Central memory CD4-positive, alpha-beta T cell (primary cell): ENCODE measurements around the gene TSG101.

Experiments used
- DNase-seq: peaks from one replicate; pipeline ENCODE4 v3.0.0; 2022

Gene TSG101

DNA sequence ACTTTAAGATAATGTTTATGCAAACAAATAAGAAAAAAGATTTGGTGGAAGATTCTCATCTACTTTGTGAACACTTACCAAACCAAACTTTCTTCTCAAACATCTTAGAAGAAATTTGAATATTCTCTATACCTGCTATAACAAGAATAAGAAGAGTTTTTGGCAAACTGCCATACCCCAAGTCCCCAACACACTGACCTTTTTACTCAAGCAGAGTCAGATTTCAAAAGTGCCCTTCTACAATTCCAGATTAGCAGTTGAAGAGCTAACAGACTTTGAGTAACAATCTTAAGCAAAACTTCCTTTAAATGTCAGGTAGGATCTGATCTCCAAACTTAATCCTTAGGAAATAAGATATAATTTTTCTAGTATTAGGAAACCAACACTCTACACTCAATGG lies 33.9 kb downstream of the TSG101 start:
- no peak for DNase-seq

DNA sequence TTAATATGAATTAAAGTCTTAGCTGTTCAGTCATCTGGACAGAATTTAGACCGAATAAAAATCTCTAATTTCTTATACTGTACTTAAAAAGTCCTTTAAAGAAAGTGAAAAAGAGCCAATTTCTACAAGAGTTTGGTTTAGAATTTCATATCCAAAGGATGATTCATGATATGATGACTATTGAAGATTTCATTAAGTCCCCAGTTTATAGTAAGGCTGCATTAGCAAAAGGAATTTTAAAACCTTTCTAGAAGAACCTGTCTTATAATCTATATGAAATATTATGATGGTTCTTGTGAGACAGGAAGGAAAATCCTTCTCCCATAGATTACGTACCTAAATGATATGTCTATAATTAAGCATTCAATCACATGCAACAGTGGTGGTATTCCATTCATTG lies 34.8 kb downstream of the TSG101 start:
- DNase-seq = no peak

DNA sequence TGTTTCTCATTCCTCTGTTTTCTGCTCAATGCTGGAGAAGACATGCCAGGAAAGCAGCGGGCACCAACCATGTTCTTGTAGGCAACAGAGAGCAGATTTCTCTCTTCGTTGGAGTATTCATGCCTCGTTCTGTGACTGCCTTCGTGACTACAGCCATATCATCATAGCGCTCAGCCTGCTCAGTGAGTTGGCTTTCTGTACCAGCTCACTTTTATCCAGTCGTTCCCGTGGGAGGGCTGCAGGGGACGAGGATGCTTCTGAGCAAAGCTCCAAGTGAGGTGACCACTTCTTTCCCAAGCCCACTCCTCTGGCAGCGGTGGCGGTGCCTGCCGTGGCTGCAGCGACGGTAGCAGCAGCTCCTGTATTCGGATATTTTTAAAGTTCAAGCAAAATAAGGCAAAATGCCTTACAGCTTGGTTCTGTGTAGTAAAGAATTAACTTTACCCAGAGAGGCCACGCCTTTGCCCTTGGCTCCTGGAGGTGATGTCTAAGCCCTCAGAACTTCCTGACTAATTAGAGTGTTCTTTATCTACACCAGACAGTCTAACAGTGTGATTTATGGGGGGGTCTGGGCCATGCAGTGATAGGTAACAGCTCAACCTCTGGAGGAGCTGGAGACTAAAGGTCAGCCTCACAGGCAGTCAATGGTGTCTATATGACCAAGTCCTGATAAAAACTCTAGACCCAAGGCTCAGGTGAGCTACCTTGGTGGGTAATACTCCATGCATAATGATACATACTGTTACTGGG lies 35.8 kb downstream of the TSG101 start:
- no peak for DNase-seq

DNA sequence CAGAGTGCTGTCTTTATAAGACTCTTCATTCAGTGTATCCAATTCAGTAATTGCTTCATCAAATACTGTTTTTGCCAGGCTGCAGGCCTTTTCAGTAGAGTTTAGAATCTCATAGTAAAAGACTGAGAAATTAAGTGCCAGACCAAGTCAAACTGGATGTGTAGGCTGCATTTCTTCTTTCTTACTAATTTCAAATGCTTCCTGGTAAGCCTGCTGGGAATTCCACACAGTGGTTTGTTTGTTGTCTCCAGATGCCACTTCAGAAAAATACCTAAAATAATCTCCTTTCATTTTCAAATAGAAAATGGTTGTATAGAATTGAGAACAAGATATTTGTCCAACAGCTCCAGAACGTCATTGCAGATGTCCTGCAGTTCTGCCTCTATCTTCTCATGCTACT lies 36.4 kb downstream of the TSG101 start:
- no peak for DNase-seq

DNA sequence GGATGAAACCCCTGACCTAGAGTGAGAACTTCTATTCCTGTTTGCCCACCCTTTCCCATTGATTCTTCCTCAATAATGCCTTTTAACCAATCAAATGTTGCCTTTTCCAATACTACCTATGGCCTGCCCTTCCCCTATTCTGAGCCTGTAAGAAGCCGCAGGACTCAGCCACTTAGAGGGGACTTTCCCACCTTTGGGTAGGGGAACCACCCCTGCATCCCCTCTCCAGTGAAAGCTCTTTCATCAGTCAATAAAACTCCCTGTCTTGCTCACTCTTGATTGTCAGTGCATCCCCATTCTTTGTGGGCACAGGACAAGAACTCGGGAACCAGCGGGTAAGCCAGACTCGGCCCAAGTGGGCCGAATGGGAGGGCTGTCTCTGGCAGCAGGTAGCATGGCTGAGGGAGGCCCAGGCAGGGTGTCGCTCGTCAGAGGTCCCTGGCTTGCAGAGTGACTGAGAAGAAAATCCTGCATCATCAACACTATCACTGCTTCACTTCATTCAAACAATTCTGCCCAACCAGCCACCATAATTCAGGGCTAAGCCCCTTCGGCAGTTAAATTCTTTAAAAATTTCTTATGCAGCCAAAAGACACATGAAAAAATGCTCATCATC lies 40.7 kb downstream of the TSG101 start:
- DNase-seq = no peak

DNA sequence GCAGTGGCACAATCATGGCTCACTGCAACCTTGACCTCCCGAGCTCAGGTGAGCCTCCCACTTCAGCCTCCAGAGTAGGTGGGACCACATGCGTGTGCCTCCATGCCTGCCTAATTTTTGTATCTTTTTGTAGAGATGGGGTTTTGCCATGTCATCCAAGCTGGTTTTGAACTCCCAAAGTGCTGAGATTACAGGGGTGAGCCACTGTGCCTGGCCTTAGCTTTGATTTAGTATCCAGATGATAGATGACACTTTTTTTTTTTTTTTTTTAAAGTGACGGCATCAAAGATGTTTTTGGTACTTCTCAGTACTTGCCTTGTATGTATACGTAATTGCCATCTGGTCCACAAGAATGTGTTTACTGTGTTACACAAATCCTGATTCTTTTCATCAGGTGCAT lies 47.7 kb downstream of the TSG101 start:
- DNase-seq = no peak

DNA sequence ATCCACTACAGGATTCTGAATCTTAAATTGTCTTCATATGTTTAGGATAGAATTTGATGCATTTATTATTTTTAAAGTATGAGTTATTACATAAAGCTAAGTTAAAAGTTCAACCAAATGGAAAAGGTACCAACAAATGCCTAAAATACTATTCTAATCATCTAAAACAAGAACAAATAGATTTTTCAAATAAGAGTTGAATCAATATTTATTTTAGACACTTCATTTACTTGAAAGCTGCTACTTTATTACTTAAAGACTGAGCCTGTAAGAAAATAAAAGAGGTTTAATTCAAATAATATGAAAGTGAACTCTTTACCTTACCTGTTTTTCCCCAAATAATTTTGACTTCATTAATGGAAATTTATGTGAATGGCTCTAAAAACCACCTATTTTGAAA lies 54.2 kb downstream of the TSG101 start:
- no peak for DNase-seq

DNA sequence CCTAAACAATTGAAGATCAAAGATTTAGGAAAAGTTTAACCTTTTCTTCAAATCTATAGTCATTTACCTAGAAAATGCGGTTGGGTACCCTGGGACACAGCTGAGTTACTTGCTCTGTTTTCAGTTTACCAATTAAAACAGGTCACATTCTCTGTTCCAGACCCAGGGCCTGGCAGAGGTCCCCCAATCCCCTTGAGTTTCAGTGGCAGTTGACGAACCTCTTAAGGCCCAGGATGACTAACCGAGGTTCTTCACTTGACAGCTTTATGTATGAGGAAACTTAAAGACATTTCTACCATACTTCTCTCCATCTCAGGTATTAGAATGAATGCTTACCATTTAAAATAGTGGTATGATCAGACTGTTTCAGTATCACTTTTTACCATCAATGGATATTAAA lies 54.7 kb downstream of the TSG101 start:
- DNase-seq = no peak

DNA sequence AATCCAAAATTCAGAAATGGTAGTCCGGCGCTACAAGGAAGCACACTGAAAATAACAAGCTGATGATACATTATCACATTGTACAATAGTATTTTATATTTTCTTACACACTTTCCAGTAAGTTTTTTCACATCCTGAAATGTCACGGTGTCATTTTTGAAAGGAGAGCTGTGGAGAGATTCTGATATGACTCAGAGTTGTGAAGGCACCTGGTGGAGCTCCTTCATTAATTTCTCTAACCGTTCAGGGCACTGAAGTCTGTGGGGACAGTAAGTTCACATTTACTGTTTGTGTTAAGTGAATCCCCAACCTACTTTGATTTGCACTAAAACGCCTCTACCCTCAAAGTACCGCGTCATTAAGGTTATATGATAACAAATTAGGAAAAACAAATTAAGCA lies 57.8 kb downstream of the TSG101 start:
- no peak for DNase-seq

DNA sequence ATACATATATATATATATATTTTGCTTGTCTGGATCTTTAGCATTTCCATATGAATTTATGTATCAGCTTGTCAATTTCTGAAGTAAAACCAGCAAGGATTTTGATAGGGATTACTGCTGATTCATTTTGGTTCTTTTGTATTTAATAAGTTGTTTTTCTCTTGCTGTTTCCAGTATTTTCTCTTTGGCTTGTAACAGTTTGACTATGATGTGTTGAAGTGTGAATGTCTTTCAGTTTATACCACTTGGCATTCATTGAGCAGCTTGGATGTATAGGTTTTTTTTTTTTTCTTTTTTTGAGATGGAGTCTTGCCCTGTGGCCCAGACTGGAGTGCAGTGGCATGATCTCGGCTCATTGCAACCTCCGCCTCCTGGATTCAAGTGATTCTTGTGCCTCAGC lies 58.7 kb downstream of the TSG101 start:
- no peak for DNase-seq

DNA sequence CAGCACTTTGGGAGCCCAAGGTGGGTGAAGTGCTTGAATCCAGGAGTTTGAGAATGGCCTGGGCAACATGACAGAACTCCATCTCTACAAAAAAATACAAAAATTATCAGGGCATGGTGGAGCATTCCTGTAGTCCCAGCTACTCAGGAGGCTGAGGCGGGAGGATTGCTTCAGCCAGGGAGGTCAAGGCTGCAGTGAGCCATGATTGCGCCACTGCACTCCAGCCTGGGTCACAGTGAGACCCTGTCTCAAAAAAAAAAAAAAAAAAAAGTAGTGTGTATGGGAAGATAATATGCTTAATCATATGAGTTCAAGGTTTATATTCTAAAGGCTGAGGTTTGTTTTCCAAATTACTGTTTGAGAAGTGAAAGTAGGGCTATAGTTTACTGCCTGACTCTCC lies 60.3 kb downstream of the TSG101 start:
- no peak for DNase-seq

DNA sequence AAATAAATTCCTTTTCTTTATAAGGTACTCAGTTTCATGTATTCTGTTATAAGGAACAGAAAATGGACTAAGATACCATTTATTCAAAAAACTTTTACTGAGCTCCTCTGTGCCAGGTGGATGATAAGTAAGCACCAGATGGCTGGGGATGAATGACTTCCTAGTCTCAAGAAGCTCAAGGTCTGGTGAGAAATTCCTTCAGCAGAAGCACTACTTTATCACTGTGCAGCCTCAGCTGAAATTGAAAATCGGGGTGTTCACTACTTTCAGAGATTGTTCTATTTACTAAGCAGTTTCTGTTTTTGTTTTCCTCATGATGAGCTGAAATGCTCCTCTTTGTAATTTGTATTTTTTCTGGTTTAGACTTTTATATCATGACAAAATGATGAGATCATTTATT lies 63.3 kb downstream of the TSG101 start:
- DNase-seq = no peak

DNA sequence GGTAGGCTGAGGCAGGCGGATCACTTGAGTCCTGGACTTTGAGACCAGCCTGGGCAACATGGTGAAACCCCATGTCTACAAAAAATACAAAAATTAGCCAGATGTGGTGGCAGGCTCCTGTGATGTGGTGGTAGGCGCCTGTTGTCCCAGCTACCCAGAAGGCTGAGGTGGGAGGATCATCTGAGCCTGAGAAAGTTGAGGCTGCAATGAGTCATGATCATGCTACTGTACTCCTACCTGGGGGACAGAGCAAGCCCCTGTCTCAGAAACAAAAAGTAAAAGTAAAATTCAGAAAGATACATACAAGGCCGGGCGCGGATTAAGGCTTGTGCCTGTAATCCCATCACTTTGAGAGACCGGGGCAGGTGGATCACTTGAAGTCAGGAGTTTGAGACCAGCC lies 64.8 kb downstream of the TSG101 start:
- DNase-seq = no peak

DNA sequence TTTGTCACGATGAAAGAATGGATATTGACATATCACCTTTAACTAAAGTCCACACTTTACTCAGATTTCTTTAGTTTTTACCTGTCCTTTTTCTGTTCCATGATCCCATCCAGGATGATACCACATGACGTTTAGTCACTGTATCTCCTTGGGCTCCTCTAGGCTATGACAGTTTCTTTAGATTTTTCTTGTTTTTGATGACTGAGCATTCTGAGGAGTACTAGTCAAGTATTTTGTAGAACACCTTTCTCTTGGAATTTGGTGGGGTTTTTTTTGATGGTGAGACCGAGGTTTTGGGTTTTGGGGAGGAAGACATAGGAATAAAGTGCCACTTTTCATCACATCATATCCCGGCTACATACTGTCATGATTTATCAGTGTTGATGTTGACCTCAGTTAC lies 67.1 kb downstream of the TSG101 start:
- no peak for DNase-seq

DNA sequence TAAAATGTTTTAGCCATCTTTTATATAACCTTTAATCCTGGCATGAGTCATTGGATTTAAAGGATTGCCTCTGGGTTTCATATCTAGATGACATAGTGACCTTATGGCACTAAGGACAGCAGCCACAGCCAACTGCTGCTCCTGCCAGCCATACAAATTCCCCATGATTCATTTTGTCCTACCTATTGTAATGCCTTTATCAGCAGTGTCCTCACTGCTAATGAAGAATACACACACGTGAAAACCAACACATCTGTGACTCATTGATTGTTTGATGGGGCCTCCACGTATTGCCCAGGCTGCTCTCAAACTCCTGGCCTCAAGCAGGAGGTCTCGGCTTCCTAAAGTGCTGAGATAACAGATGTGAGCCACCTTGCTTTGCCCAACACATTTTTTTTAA lies 69.3 kb downstream of the TSG101 start:
- DNase-seq = no peak

DNA sequence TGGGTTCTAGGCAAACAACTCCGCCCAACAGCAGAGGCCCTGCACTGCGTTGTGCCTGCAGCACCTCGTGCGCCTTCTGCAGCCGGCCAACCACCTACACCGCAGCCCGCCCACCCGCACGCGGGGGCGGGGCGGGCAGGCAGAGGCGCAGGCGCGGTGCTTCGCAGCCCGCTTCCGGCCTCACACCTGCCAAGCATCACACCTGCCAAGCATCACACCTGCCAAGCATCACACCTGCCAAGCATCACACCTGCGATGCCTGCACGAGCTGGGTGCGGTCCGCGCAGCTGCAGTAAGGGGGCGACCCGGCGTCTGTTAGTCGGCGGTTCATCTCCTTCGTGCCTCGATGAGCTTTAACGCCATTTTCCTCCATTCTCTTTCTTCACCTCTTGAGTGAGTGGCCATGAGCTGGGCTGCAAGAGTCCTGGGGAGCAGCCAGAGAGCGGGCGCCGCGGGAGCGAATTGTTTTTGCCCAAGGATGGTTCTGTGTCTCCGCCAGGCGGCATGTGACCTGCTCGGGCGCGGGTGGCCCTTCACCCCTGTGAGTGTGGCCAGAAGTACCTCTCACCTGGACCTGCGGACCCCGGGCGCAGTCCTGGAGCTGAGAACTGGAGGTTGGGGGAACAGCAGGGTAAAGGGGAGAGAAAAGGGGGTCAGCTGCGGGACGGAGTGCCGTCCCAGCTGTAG lies 70.9 kb downstream of the TSG101 start, which contains the start of gene LDHAL6A:
LDHAL6A (plus strand) TSS at position 171 of the 687 bp plus-strand sequence. CDS start 825 bp downstream, outside the sequence.
- no peak for DNase-seq

DNA sequence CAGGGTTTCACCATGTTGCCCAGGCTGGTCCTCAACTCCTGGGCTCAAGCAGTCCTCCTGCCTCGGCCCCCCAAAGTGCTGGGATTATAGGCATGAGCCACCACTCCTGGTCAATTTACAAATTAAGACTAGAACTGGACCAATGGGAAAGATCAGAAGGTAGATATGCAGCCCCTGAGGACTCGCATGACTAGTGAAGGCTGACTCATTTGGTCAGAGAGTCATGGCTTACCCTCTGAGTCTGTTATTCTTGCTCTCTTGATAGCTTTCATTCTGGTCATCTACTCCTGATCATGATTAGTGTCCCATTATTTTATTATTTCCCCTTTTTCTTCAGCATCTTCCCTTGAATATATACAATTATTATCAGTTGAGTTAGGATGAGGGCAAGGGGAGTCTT lies 73.8 kb downstream of the TSG101 start:
- DNase-seq = no peak

DNA sequence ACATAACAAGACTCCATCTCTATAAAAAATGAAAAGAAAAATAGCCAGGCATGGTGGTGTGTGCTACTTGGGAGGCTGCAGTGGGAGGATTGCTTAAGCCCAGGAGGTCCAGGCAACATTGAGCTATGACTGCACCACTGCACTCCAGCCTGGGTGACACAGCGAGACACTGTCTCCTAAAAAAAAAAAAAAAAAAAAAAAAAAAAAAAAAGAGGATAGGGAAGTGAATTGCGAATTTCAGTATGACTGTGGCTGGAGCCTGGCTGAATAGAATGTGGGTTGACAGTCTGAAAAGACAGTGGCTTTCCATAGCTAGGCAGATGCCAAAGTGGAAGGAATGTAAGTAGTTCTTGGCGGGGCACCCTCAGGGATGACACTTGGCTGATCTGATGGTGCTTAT lies 77.5 kb downstream of the TSG101 start:
- no peak for DNase-seq

DNA sequence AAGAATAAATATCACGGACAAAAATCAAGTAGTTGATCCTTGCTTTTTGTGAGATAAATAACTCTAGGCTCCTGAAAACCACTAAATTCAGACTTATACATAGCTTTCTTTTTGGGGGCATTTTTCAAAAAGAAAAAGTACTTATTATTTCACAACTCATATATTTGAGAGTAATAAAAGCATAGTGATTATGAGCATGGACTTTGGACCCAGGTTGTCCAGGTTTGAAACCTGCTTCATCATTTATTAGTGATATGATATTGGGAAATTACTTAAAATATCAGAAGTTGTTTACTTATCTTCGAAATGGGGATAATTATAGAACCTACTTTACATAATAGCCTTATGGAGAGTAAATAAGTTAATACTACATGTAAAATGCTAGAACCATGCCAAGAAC lies 88.1 kb downstream of the TSG101 start:
- no peak for DNase-seq
